Mammary epithelial cell (primary cell): ENCODE data around the gene NKG7.

Experiments used
- CTCF ChIP-seq, 2 donors: IDR thresholded peaks in 1 of 2; conservative IDR thresholded peaks in 1 of 2; 2 replicates each; pipeline ENCODE4 v1.5.1; 2011 to 2012; ENCODE audit warnings: inconsistent platforms in 2 of 2, low read length in 2 of 2, mild to moderate bottlenecking in 2 of 2, control low read depth in 1 of 2, low read depth in 1 of 2; ENCODE audit not compliant: insufficient read depth in 1 of 2; ENCODE audit errors: extremely low read depth in 1 of 2
- EZH2 ChIP-seq: IDR thresholded peaks from 2 replicates; pipeline ENCODE4 v1.6.1; 2012; ENCODE audit warnings: low read length, inconsistent platforms, borderline replicate concordance

DNA sequence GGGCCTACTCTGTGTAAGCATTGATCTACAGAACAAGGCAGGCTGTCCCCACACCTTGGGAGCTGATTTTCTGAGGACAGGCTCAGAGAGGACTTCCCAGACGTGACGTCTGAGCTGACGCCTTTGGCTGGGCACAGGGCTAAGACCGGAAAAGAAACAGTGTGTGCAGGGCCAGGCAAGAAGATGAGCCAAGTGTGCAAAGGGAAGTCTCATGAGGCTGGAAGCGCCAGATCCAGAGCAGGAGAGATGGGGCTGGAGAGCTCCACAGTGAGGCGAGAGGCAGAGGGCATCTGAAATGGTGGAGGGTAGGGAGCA, 48.3 kb downstream of the NKG7 start:
- TF ChIP-seq EZH2 = no peak
- no peak for TF ChIP-seq CTCF (conservative IDR thresholded peaks at IDR 0.05 in 1 of 2, IDR thresholded peaks at IDR 0.05 in 1 of 2; ENCODE audit: extremely low read depth in 1 of 2, insufficient read depth in 1 of 2, low read depth in 1 of 2, low read length in 2 of 2)
